Activated B cell treated with CpG ODN at 0.5 μM for 24 hours (primary cell): ENCODE data around the gene KLHDC8A. TPM values are rescaled to one million over a fixed set of nuclear protein-coding genes. Genes with fewer than 3 reads are reported as not detected.

ENCODE experiments used
- ATAC-seq: fragments of 200-7000 bp; cut with Tn5 transposase; one replicate; pipeline ENCODE4 v1.10.0; 2021; ENCODE audit warnings: low read depth, mild to moderate bottlenecking, moderate library complexity
- CTCF ChIA-PET: fragments of 350-600 bp; sonication (Branson Sonifier 250); formaldehyde crosslinking; loops from one replicate; lab custom pipeline; 2021; ENCODE audit warnings: antibody characterized with exemption; lab: Charles Lee
- POLR2A ChIA-PET: fragments of 350-600 bp; sonication (Branson Sonifier 250); formaldehyde crosslinking; loops from one replicate; lab custom pipeline; 2021; ENCODE audit warnings: antibody characterized with exemption; lab: Charles Lee
- DNase-seq: peaks from one replicate; pipeline ENCODE4 v3.0.0; 2022
- H3K27ac Mint-ChIP-seq: one replicate; pipeline ENCODE4 v1.8.0; 2020; ENCODE audit warnings: mixed read lengths
- H3K27me3 Mint-ChIP-seq: one replicate; pipeline ENCODE4 v1.8.0; 2021; ENCODE audit warnings: mixed read lengths
- H3K36me3 Mint-ChIP-seq: one replicate; pipeline ENCODE4 v1.8.0; 2021; ENCODE audit warnings: low read depth, mixed read lengths
- H3K4me1 Mint-ChIP-seq: one replicate; pipeline ENCODE4 v1.8.0; 2021; ENCODE audit warnings: mixed read lengths
- H3K4me3 Mint-ChIP-seq: one replicate; pipeline ENCODE4 v1.8.0; 2020; ENCODE audit warnings: mild to moderate bottlenecking, mixed read lengths
- H3K9me3 Mint-ChIP-seq: one replicate; pipeline ENCODE4 v1.8.0; 2020; ENCODE audit warnings: mixed read lengths
- CTCF ChIP-seq: fragments of 200-600 bp; IDR thresholded peaks from one replicate; pipeline ENCODE4 v1.8.0; 2022; ENCODE audit warnings: antibody characterized with exemption, mild to moderate bottlenecking
- intact Hi-C: fragments of 100-400 bp; cut with micrococcal nuclease; formaldehyde crosslinking; loops from one replicate; pipeline ENCODE4 v1.15.1; 2024
- total RNA-seq: library from RNA; stranded (reverse); gene quantifications from 2 replicates; pipeline ENCODE4 v1.2.3, GENCODE V29; 2022

Gene KLHDC8A
- total RNA-seq, 1 donor from 2014 or later, result 0.07 TPM

DNA sequence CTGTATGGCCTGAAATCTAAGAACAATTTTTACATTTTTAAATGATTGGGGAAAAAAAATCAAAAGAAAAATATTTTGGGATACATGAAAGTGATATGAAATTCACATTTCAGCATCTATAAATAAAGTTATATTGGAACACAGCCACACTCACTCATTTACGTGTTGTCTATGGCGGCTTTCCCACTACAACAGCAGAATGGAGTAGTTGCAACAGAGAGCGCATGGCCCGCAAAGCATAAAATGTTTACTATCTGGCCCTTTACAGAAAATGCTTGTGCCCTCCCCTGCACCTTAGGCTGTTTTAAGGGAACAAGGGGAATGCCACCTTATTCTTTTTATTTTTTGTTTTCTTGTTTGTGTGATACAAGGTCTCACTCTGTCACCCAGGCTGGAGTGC lies 3.5 kb downstream of the KLHDC8A start:
- H3K4me3 Mint-ChIP-seq, result no peak overlapping the region
- ATAC-seq (no peak), DNase-seq (no peak)
- POLR2A ChIA-PET, result interaction anchor here (2.0 kb wide), 1 partner anchor 80 kb away, joined by 8 read pairs; no protein-coding TSS in a partner anchor
- no peak overlapping the region for H3K27ac Mint-ChIP-seq
- peaks cover 40% of the 10 kb centered on the region for H3K4me1 Mint-ChIP-seq
- peaks cover 5% of the 10 kb centered on the region for H3K27me3 Mint-ChIP-seq
- CTCF ChIA-PET, result interaction anchor here (1.0 to 7.4 kb wide), 10 partner anchors 7 to 171 kb away, joined by 3 to 114 read pairs (median 10); no protein-coding TSS in a partner anchor
- H3K36me3 Mint-ChIP-seq, result no peaks in the 10 kb centered on the region
- intact Hi-C loops, result loop anchor here (5.0 kb wide), 1 partner anchor 79 kb away; no protein-coding TSS in a partner anchor
- H3K9me3 Mint-ChIP-seq, result no peaks in the 10 kb centered on the region
- no peak for TF ChIP-seq CTCF

DNA sequence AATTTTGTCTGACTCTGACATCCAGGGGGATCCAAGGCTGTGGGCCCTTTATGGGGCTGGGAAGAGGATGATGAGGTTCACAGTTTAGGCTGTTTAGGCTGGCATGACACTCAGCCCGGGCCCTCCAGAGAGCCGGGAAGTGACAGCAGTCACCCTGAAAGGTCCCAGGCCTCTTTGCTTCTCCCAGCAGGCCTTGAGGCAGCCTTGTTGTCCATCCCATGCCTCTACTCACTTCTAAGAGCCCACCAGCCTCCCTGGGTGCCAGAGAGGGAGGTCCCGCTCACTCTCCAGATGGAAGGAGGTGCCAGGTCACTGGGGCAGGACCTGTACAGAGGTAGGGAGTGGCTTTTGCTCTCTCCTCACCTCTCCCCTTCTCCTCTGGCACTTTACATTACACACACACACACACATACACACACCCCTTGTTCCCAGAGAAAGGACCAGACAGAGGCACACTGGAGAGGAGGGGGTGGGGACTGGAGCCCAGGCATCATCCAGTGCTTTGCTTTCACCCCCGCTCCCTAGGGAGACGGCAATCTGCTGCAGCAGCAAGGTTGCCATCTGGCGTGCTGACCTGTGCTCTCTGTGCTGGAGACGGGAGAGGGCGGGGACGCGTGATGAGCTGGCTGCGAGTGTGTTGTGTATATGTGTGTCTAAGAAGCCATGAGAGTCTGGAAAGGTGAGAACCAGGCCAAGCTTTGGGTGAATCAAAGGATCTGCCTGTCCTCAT lies 4.6 kb downstream of the KLHDC8A start:
- no peak overlapping the region for H3K27ac Mint-ChIP-seq

DNA sequence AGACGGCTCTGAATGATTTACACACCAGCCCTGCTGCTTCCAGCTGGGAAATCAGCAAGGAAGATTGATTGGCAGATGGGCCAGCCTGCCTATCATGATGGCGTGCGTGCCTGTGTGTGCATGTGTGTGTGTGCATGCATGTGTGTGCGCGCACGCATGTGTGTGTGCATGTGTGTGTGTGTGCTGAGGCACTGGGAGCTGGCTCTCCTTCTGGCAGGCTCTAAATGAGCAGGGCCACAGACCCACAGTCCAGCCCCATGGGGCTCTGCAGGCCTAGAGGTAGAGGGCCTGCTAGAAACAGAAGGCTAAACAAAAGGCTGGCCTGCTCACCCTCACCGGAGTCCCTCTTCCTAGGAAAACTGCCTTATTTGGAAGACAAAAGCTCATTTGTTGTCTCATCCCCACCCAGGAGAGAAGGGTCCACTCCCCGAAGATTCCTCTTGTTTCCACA lies 6.0 kb downstream of the KLHDC8A start:
- CTCF ChIA-PET, result interaction anchor here (0.6 to 4.9 kb wide), 10 partner anchors 12 to 174 kb away, joined by 3 to 27 read pairs (median 4); no protein-coding TSS in a partner anchor
- ATAC-seq (no peak), DNase-seq (no peak)
- TF ChIP-seq CTCF, result no peak
- no peaks in the 10 kb centered on the region for H3K36me3 Mint-ChIP-seq
- H3K4me3 Mint-ChIP-seq, result no peak overlapping the region
- no peaks in the 10 kb centered on the region for H3K9me3 Mint-ChIP-seq
- intact Hi-C loops, result loop anchor here (5.0 kb wide), 1 partner anchor 82 kb away; no protein-coding TSS in a partner anchor
- POLR2A ChIA-PET, result interaction anchor here (0.6 kb wide), 1 partner anchor 76 kb away, joined by 5 read pairs; no protein-coding TSS in a partner anchor
- peaks cover 50% of the 10 kb centered on the region for H3K4me1 Mint-ChIP-seq
- H3K27me3 Mint-ChIP-seq, result peaks cover 3% of the 10 kb centered on the region
- H3K27ac Mint-ChIP-seq, result no peak overlapping the region

More for the DNA sequence above, 4.6 kb downstream of the KLHDC8A start:
- POLR2A ChIA-PET, result no interaction called here
- DNase-seq (no peak), ATAC-seq (no peak)
- Mint-ChIP-seq H3K9me3 (no peaks in the 10 kb centered on the region), H3K36me3 (no peaks in the 10 kb centered on the region), H3K4me1 (peaks cover 50% of the 10 kb centered on the region), H3K4me3 (no peak overlapping the region), H3K27me3 (peaks cover 2% of the 10 kb centered on the region)
- TF ChIP-seq CTCF, result no peak
- CTCF ChIA-PET, result interaction anchor here (2.4 to 7.4 kb wide), 4 partner anchors 16 to 172 kb away, joined by 7 to 114 read pairs (median 55); no protein-coding TSS in a partner anchor
- intact Hi-C loops, result loop anchor here (5.0 kb wide), 1 partner anchor 80 kb away; no protein-coding TSS in a partner anchor

GRCh38 chr1:205350124-205350523 lies 6.6 kb downstream of the KLHDC8A start:
- H3K27ac Mint-ChIP-seq, result no peak overlapping the region
- no peaks in the 10 kb centered on the region for H3K36me3 Mint-ChIP-seq
- ATAC-seq, result peak; percentile 41
- H3K4me3 Mint-ChIP-seq, result peak overlapping the region; percentile 53
- no peaks in the 10 kb centered on the region for H3K9me3 Mint-ChIP-seq
- CTCF ChIA-PET, result interaction anchor here (0.6 to 4.9 kb wide), 9 partner anchors 11 to 174 kb away, joined by 3 to 27 read pairs (median 5); no protein-coding TSS in a partner anchor
- H3K27me3 Mint-ChIP-seq, result peaks cover 2% of the 10 kb centered on the region
- intact Hi-C loops, result loop anchor here (5.0 kb wide), 1 partner anchor 82 kb away; no protein-coding TSS in a partner anchor
- H3K4me1 Mint-ChIP-seq, result peaks cover 50% of the 10 kb centered on the region
- no peak for DNase-seq
- TF ChIP-seq CTCF, result no peak
- POLR2A ChIA-PET, result interaction anchor here (0.6 to 1.0 kb wide), 3 partner anchors 13 to 324 kb away, joined by 3 to 7 read pairs (median 5); no protein-coding TSS in a partner anchor
